Medulla oblongata (tissue), 1 donor: ENCODE measurements around the gene TPST2.
"Not testable (repeated sequence)": the region's sequence is repeated elsewhere in the genome, so short reads cannot be mapped to it uniquely, and the experiment has no call there.

Experiments
- DNase-seq: peaks from one replicate; pipeline ENCODE4 v3.0.0-alpha.2; 2015; ENCODE audit errors: extremely low spot score

TPST2 gene

DNA sequence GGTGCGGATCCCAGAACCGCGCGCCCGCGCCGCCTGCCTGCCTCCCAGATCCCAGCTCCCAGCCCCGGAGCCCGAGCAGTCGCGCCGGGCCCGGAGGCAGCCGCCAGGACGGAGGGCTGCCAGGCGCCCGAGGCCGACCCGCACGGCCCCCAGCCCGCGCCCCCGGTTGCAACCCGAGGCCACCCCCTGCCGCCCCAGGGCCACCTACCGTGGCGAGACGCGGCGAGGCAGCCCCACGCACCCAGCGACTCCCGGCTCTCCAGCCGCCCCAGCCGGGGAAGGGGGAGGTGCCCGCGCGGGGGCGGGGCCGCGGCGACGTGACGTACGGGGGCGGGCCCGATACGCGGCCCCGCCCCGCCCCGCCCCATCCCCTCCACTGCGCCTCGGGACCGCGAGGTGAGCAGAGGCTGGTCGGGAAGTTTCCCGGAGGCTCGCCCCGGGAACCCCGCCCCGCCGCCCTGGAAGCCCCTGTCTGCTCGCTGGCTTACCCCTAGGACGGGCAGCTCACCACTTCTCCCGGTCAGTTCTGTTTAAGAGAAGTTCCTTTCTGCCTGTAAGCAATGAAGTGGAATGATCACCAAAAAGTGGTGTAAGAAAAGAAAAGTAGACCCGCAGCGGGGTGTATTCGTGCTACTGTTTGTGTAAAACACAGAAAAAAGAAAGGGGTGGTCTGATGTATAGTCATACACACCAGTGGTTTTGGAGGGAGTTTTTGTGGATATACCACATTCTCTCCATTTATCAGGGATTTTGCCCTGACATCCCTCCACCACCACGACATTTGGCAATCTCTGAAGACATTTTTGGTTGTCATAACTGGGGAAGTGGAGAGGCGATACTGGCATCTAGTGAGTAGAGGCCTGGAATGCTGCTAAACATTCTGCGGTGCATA is at the start of gene TPST2:
Gene TPST2, minus strand, starts transcription at position 288 of the 892 bp plus-strand sequence. CDS start 48,502 bp downstream, outside the sequence.
- peak; percentile 82 for DNase-seq

DNA sequence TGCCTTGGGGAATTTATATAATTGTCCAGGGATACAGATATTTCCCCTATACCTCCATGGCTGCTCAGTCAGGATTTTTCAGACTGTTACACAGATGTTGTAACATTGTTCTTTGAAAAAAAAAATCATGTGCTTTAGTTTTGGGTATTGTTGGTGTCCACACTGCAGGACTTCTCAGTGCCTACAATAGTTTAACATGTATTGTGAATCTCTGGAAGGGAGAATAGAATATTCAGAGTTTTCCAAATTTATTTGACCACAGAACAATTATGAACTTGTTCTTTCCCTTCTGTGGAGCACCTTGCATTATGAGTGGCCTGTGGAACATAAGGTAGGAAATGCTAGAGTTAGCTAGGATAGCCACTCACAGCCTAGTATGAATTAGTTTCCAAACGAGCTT is 46.4 kb upstream of the TPST2 start:
- no peak for DNase-seq

DNA sequence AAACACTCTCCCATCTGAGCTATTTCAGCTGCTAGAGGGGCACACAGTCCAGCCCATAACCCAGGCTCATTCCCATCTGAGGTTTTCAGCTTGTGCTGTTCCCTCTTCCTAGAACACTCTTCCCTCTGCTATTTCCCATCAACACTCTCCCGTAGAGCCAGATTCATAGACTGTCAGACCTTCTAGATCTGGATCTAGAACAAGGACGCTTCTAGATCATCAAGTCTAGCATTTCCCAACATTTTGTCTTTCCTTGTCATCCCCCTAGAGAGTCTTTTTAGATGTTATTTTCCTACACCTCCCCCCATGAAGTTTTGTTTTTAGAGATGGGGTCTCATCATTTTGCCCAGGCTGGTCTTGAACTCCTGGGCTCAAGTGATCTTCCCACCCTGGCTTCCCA is 45.2 kb upstream of the TPST2 start:
- DNase-seq = no peak

DNA sequence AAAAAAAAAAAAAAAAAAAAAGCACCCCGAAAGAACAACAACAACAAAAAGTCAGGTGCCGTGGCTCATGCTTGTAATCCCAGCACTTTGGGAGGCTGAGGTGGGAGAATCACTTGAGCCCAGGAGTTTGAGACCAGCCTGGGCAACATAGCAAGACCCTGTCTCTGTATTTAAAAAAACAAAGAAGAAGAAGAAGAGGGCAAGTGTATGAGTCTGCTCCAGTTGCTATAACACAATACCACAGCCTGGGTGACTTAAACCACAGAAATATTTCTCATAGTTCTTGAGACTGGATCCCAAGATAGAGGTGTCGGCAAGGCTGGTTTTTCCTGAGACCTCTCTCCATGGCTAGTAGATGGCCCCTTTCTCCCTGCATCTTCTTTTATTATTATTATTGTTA is 44.3 kb upstream of the TPST2 start:
- no peak for DNase-seq

DNA sequence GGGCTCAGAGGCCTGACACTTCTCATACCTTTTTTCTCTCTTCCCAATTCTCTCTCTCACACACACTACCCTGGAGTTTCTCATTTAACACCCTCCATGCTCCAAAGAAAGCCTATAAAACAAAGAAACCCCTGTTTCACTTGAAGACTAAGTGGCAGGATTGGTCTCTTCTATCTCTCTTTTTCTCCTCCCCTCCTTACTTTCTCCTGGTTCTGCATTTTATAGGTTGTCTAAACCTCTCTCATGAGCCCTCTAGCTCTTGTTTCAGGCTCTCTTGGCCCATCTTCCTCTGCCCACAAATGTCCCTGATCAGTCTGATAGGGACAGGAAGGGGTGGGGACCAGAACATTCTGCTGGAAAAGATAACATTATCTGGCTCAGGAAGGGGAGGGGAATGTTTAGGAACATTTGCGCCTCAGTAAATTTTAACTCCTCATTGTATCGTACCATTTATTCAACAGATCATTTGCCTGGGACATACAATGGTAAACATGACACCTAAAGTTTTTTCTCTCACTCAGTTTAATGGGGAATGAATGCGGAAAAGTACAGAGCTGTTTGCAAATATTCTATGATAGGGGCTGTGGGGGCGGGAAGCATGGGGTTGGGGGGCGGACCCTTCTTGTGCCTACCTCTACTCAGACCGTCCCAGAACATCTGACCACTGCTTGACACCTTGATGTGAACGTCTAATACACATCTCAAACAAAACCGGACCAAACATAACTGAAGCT is 42.7 kb upstream of the TPST2 start:
- DNase-seq = no peak

DNA sequence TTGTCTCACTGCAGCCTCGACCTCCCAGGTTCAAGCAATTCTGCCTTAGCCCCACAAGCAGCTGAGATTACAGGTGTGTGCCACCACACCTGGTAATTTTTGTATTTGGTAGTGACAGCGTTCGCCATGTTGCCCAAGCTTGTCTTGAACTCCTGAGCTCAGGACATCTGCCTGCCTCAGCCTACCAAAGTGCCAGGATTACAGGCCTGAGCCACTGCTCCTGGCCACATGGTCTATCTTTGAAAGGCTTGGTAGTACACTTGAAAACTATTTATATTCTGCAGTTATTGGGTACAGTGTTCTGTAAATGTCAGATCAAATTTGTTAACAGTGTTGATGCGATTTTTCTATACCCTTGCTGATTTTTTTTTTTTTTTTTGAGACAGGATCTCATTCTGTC is 41.4 kb upstream of the TPST2 start:
- DNase-seq = no peak

DNA sequence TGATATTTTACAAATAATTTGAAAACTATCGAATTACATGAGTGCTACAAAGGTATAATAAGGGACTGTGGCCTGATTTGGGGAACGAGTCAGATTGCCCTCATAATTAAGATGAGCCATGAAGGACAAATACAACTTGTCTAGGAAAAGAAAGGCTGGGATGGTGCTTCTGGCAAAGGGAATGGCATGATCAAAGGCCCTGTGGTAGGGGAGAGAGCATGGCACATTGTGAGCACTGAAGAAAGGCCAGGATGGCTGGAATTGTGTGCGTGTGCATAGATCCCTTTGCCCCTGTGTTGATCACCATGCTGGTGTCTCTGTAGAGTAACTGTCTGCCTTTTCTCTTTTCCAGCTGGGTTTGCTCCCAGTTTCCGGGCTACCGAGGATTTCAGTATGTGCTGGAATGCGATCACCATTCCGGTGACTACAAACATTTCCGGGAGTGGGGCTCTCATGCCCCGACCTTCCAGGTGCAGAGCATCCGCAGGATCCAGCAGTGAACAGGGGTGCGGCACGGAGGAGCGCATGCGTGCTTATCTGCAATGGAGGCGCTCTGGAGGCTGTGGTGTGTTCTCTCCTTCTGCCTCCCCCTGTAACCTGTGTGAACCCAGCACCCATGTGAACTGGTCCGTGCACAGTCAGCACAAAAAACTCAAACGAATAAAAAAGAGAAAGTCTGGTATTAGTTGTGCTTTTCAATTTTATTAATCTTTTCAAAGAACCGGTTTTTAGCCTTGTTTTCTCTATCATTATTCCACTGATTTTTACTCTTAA is 40.2 kb upstream of the TPST2 start:
- no peak for DNase-seq

DNA sequence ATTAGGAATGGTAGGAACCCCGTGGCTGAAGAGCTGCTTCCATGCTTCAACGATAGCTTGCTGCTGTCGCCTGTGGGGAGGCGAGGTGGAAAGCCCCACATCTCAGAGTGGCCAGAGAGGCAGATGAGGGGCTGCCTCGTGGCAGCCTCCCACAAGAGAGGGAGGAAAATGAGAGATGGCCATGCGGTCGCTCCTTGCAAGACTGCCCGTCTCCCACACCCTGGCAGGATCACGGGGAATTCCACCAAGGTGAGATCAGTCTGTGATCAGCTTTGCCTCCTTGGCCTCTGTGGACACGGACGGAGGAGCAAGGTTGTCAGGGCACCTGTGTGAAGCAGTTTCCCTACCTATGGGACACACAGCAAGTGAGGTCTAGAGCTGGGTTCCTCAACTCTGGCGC is 34.9 kb upstream of the TPST2 start:
- no peak for DNase-seq

DNA sequence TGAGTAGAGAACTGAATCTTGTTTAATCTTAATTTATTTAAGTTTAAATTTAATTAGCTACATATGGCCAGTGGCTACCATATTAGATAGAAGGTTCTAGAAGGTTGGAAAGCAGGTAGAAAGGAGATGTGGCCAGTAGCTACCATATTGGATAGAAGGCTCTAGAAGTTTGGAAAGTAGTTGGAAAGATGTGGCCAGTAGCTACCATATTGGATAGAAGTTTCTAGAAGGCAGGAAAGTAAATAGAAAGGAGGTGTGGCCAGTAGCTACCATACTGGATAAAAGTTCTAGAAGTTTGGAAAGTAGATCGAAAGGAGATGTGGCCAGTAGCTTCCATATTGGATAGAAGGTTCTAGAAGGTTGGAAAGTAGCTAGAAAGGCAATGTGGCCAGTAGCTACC is 34.1 kb upstream of the TPST2 start:
- no peak for DNase-seq

DNA sequence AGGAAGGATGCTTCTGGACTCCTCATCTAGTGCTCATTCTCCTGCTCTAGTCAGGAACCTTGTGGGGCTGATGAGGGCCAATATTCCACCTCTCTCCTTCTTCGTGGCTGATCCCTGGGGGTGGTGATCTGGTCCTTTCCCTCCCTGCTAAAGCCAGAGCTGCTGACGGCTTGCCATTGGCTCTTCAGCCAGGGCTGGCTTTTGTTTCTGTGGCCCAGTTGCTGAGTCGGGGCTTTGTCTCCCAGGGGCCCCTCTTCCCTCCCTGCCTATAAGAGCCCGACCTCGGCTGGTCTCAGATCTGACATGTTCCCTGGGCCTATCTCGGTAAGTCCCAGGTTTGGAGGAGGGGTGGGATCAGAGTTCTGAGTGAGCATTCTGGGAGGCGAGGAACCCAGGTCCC is 31.7 kb upstream of the TPST2 start, which contains the start of gene CRYBA4:
Gene CRYBA4, plus strand, starts transcription at position 301 of the 400 bp plus-strand sequence. CDS start 634 bp downstream, outside the sequence.
- no peak for DNase-seq

DNA sequence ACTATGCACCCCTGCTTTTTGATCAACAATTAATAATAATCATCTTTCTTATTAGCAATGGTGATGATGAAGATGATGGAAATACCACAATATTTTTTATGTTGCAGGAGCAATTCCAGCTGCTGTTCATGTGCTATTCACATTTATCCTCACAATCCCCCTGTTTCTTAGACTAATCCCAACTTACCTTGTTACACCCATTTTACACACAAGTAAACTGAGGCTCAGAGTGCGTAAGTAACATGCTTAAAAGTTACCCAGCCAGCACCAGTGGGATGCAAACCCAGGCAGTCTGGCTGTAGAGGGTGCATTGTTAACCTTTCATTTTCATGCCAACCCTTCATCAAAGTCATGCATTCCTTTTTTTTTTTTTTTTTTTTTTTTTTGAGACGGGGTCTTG is 30.3 kb upstream of the TPST2 start:
- DNase-seq = no peak

DNA sequence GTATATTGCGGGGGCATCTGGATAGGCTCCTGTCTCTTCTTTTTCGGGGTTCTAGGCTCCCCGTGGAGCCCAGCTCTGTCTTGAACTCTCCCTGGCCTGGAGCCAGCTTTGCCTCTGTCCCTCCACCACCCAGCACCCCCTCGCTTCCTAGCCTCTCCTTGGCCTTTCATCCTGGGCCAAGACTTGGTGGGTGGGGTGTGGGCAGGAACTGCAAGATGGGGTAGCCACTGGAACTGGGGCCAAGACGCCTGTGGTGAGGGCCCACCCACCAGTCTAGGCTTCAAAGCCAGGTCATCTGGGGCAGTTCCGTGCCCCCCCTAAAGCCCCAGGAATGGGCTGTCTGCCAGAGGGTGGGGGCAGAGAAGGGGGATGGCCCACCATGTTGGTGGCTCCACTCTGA is 29.6 kb upstream of the TPST2 start:
- DNase-seq = no peak

DNA sequence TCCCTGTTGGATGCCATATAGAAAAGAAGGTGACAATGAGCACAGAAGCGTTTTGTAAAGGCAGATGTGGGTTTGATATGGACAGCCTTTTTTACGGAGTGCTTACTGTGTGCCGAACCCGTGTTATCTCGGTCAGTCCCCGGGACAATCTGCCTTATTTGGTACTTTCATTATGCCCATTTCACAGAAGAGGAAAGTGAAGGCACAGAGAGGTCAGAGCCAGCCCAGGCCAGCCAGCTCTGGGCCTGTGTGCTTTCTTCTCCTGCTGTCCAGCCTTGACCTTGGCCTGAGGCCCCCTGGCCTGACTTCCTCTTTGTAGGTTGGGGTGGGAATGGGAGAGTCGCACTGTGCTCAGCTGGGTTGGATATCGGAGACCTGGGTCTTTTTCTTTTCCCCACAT is 28.5 kb upstream of the TPST2 start:
- no peak for DNase-seq

DNA sequence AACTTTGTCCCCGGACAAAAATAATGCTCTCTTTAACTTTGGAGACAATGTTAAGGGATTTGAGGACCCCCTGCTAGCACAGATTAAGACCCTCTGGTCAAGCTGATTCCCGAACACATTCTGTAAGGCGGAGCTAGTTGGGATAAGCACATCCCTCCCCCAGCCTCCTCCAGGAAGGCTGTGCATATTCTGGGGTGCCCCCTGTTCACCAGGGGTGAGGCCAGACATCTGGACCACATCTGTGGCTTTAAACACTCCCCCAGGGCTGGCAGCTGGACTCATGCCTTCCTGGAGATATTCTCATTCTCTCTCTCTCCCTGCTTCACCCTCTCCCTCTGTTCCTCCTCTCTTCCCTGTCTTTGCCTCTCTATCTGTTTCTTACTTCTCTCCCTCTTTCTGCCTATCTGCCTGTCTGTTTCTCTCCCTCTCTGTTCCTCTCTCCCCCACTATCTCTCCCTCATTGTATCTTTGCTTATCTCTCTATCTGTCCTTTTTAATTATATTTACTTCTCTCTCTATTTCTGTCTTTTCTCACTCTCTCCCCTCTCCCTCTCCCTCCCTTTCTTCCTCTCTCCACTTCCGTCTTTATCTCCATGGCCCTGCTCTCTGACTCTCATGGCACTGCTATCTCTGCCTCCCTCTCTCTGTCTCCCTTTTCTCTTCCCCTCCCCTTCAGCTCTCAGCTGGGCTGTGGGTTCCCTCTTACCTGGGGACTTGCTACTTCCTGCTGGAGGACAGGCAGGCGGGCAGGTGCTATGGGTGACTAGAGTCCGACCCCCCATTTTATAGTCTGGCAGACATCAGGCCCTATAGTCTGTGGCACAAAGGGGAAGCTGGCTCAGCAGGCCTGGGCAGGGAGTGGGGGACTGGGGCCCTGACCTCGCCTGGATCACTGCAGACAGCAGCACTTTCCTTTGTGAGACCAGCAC is 27.6 kb upstream of the TPST2 start, which contains the start of gene CRYBB1:
Gene CRYBB1, minus strand, starts transcription at position 757 of the 929 bp plus-strand sequence. CDS start 1,708 bp downstream, outside the sequence.
- peak; percentile 43 for DNase-seq

DNA sequence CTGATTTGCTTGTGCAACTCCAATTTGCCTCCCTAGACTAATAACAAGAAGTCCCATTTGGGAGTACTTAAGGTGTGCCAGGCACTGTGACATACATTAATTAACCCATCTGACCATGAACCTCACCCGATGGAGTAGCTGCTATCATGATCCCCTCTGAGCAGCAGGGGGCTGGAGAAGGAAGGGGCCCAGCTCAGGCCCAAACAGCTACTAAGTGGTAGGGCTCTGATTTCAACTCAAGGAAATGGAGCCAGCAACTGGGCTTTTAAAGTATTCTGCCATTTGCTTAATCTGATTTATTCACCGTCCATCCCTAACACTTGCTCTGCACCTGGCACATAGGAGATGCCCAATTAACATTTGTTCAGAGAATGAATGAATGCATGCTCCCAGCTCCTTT is 26.7 kb upstream of the TPST2 start:
- no peak for DNase-seq

DNA sequence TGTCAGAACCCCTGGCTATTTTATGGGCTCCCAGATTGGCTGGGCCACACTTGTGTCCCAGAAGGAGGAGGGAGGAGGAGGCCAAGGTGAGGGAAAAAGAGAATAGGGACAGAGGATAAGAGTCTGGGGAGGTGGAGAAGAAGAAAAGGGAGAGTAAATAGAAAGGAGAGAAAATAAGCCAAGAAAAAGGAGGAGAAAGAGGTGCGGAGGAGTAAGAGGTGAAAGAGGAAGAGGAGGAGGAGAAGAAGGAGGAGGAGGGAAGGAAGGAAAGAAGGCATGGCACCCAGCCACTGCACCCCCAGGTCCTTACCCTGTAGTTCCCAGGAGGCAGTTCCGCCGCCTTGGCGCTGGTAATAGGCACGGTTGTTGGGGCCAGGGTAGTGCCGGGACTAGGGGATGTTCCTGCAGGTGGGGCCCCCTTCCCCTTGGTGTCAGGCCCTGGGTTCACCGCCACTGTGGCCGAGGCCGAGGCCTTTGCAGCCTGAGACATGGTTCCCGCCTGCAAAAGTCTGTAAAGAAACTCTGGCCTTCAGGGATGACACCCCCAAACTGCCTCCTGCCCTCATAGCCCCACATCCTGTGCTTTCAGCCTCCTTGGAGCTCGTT is 26.0 kb upstream of the TPST2 start:
- DNase-seq = no peak

DNA sequence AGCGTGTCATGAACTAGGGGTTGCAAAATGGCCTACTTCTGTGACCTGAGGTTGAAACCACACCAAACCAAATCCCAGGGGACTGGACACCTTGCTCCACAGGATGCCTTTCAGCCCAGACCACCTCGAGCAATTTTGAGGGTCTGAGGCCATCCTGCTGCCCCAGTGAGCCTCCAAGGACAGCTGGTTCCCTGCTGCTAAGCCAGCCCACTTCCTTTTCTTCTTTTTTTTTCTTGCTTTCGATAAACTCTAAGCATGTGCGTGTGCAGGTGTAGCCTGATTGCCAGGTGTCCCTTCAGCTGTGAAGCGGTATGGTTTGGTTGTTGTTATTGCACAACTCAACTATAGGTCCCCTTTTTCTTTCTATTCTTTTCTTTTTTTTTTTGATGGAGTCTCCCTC is 25.2 kb upstream of the TPST2 start:
- no peak for DNase-seq

DNA sequence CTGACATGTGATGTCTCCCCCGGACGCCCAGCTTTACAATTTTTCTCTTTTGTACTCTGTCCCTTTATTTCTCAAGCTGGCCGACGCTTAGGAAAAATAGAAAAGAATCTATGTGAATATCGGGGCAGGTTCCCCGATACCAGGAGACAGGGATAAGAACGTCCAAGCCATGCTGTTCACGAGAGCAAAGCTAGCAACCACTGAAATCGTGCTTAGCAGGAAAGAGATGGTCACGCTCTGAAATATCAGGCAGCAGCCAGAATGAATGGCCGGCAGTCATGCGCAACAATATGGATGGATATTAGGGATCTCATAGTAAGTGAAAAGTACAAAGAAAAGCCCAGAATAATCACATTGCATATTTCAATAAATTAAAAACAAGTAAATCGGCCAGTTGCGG is 24.4 kb upstream of the TPST2 start:
- DNase-seq = no peak

DNA sequence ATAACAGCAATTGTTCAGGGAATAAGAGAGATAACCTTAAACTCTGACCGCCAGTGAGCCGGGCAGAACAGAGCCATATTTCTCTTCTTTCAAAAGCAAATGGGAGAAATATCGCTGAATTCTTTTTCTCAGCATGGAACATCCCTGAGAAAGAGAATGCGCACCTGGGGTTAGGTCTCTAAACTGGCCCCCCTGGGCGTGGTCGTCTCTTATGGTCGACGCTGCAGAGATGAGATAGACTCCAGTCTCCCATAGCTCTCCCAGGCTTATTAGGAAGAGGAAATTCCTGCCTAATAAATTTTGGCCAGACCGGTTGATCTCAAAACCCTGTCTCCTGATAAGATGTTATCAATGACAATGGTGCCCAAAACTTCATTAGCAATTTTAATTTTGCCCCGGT is 23.8 kb upstream of the TPST2 start:
- not testable (repeated sequence) for DNase-seq

DNA sequence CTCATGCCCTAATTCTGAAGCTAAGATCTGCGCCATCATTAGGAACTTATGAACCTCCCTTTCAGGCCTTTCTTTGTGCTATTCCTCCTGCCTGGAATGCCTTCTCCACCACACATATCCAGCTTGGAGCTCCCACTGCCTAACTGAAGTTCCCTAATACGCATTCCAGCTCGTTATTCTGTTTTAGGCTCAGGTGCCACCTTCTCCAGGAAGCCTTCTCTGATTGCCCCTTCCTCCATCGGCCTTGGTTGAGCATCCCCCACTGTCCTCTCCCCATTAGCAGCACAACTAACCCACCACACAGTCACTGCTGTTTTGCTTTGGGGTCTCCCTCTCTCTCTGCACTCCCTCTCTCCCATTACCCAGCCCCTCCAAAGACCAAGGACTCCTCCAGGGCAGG is 22.7 kb upstream of the TPST2 start:
- no peak for DNase-seq

DNA sequence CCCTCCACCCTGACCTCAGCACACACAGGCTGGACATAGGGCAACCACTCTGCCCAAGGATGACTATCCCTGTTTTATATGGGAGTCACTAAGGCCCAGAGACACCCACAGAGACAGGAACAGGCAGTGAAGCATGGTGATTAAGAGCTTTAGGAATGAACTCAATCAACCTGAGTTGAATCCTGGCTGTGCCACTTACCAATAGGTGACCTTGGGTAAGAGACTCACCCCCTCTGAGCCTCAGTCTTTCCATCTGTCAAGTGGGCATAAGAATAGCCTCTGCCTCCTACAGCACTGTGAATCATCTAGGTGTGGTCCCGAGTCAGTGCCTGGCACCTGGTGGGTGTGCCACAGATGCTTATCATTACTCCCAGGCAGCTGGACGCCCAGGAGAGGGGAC is 21.1 kb upstream of the TPST2 start:
- no peak for DNase-seq
